GDM1 (cell line): ENCODE results near the gene FAR2.

Experiments used
- DNase-seq: peaks from one replicate; lab custom pipeline; 2025; lab: John Stamatoyannopoulos, UW

FAR2 gene

GRCh38 chr12:29204521-29204920 lies 55.4 kb downstream of the FAR2 start:
- DNase-seq = no peak

- DNase-seq = peak; percentile 52
Measured at GRCh38 chr12:29207120-29207519, 58.0 kb downstream of the FAR2 start.

GRCh38 chr12:29208060-29208459 lies 59.0 kb downstream of the FAR2 start:
- DNase-seq = no peak

GRCh38 chr12:29208936-29209701 lies 60.0 kb downstream of the FAR2 start:
- DNase-seq = no peak

GRCh38 chr12:29211696-29212095 lies 62.6 kb downstream of the FAR2 start:
- DNase-seq = no peak

- DNase-seq = no peak
Measured at GRCh38 chr12:29212682-29213403, 63.8 kb downstream of the FAR2 start.

- no peak for DNase-seq
Measured at GRCh38 chr12:29216266-29216665, 67.2 kb downstream of the FAR2 start.

GRCh38 chr12:29216797-29217575 lies 67.9 kb downstream of the FAR2 start:
- DNase-seq = no peak

- no peak for DNase-seq
Measured at GRCh38 chr12:29220632-29221336, 71.7 kb downstream of the FAR2 start.

GRCh38 chr12:29222200-29222599 lies 73.1 kb downstream of the FAR2 start:
- no peak for DNase-seq

- DNase-seq = no peak
Measured at GRCh38 chr12:29223426-29223825, 74.3 kb downstream of the FAR2 start.

GRCh38 chr12:29223956-29224543 lies 75.0 kb downstream of the FAR2 start:
- no peak for DNase-seq

- DNase-seq = no peak
Measured at GRCh38 chr12:29224572-29224971, 75.5 kb downstream of the FAR2 start.

- no peak for DNase-seq
Measured at GRCh38 chr12:29225834-29226233, 76.8 kb downstream of the FAR2 start.

GRCh38 chr12:29226616-29227015 lies 77.5 kb downstream of the FAR2 start:
- no peak for DNase-seq

- DNase-seq = no peak
Measured at GRCh38 chr12:29228474-29229157, 79.5 kb downstream of the FAR2 start.

- DNase-seq = no peak
Measured at GRCh38 chr12:29229158-29229505, 80.1 kb downstream of the FAR2 start.

- DNase-seq = no peak
Measured at GRCh38 chr12:29229937-29230336, 80.9 kb downstream of the FAR2 start.

- no peak for DNase-seq
Measured at GRCh38 chr12:29230800-29231560, 81.9 kb downstream of the FAR2 start.

- DNase-seq = no peak
Measured at GRCh38 chr12:29232086-29232485, 83.0 kb downstream of the FAR2 start.
